WTC11 (cell line): ENCODE data around the gene CISD2.

Source experiments
- CTCF ChIP-seq: fragments of 200-600 bp; IDR thresholded peaks from 2 replicates; pipeline ENCODE4 v1.8.0; 2022; ENCODE audit warnings: antibody characterized with exemption
- MAX ChIP-seq: sonication (generic); formaldehyde crosslinking; IDR thresholded peaks from 2 replicates; pipeline ENCODE4 v1.8.0; 2022; ENCODE audit warnings: mild to moderate bottlenecking, missing genetic modification reagents
- NFATC4 ChIP-seq: fragments of 250-450 bp; sonication (Bioruptor Pico); IDR thresholded peaks from 2 replicates; pipeline ENCODE4 v1.9.0; 2021; ENCODE audit warnings: mild to moderate bottlenecking
- NFE2L1 ChIP-seq: sonication (generic); formaldehyde crosslinking; IDR thresholded peaks from 2 replicates; pipeline ENCODE4 v1.8.1; 2023; ENCODE audit warnings: missing genetic modification reagents
- ZNF396 ChIP-seq: fragments of 250-450 bp; sonication (Bioruptor Pico); IDR thresholded peaks from 2 replicates; pipeline ENCODE4 v1.8.0; 2021; ENCODE audit warnings: mild to moderate bottlenecking, moderate library complexity, borderline replicate concordance
- ZNF416 ChIP-seq: fragments of 250-450 bp; sonication (Bioruptor Pico); IDR thresholded peaks from 2 replicates; pipeline ENCODE4 v1.9.0; 2021; ENCODE audit warnings: mild to moderate bottlenecking, inconsistent platforms
- ZNF532 ChIP-seq: fragments of 250-450 bp; sonication (Bioruptor Pico); IDR thresholded peaks from 2 replicates; pipeline ENCODE4 v1.9.0; 2021; ENCODE audit warnings: mild to moderate bottlenecking, borderline replicate concordance

- TF ChIP-seq NFATC4 (CRISPR knock-in tag), result no peak
- TF ChIP-seq ZNF396 (CRISPR knock-in tag), result no peak
- no peak for TF ChIP-seq ZNF532 (CRISPR knock-in tag)
- TF ChIP-seq CTCF, result no peak
- no peak for TF ChIP-seq NFE2L1 (CRISPR knock-in tag)
- no peak for TF ChIP-seq MAX (CRISPR knock-in tag)
- no peak for TF ChIP-seq ZNF416 (CRISPR knock-in tag)
Observed at GRCh38 chr4:102858828-102859464, 9.8 kb upstream of the CISD2 start.
